Kidney (tissue), 14 donors: ENCODE data around the gene AAMDC. TPM values are rescaled to one million over a fixed set of nuclear protein-coding genes. Genes with fewer than 3 reads are reported as not detected.
A peak's percentile ranks its signal among the peaks of the same experiment; 100 is the strongest.

Source experiments
- DNase-seq, 5 donors: peaks; one replicate each; pipeline ENCODE4 v3.0.0-alpha.2; 2013 to 2020
- FAIRE-seq: peaks from 2 replicates; lab custom pipeline; 2012; peaks lifted over from hg19 to GRCh38; lab: Jason Lieb, UNC
- H3K27ac ChIP-seq, 2 donors: one replicate each; pipeline ENCODE4 v1.7.0; 2013; ENCODE audit warnings: low read depth in 2 of 2, low read length in 2 of 2, inconsistent platforms in 1 of 2
- H3K27me3 ChIP-seq: one replicate; pipeline ENCODE4 v1.7.1; 2013; ENCODE audit warnings: low read length, inconsistent platforms; ENCODE audit not compliant: control insufficient read depth, insufficient read depth
- H3K36me3 ChIP-seq, 3 donors: one replicate each; pipeline versions ENCODE4 v1.7.0 to v1.7.1; 2013; ENCODE audit warnings: low read length in 3 of 3, control low read depth in 1 of 3, inconsistent platforms in 1 of 3; ENCODE audit not compliant: insufficient read depth in 3 of 3, control insufficient read depth in 2 of 3
- H3K4me1 ChIP-seq, 3 donors: one replicate each; pipeline versions ENCODE4 v1.7.0 to v1.7.1; 2013; ENCODE audit warnings: low read length in 3 of 3, inconsistent platforms in 1 of 3, low read depth in 1 of 3; ENCODE audit not compliant: control insufficient read depth in 2 of 3, insufficient read depth in 2 of 3
- H3K4me3 ChIP-seq, 3 donors: one replicate each; pipeline versions ENCODE4 v1.7.0 to v1.8.1; 2013; ENCODE audit warnings: low read length in 3 of 3, control low read depth in 1 of 3, inconsistent platforms in 1 of 3
- H3K9ac ChIP-seq, 3 donors: one replicate each; pipeline versions ENCODE4 v1.7.0 to v1.7.1; 2013; ENCODE audit warnings: low read length in 3 of 3, control low read depth in 1 of 3, inconsistent platforms in 1 of 3
- H3K9me3 ChIP-seq, 3 donors: one replicate each; pipeline versions ENCODE4 v1.7.0 to v1.7.1; 2013; ENCODE audit warnings: low read length in 3 of 3, control low read depth in 1 of 3, inconsistent platforms in 1 of 3; ENCODE audit not compliant: control insufficient read depth in 2 of 3, insufficient read depth in 1 of 3
- intact Hi-C: fragments of 100-400 bp; cut with DNase I; formaldehyde crosslinking; loops from one replicate; pipeline ENCODE4 v1.11.1; 2022
- polyA plus RNA-seq: library from polyadenylated mRNA; stranded (reverse); fragments of 350-450 nt; fragmentation: Illumina TruSeq; extraction: RNeasy Lipid Tissue Mini Kit (QIAGEN cat#74804); gene quantifications from one replicate; pipeline ENCODE4 v1.2.3, GENCODE V29; 2014; ENCODE audit warnings: low read depth, low replicate concordance; ENCODE audit not compliant: insufficient read depth
- total RNA-seq: library from RNA; stranded (reverse); fragmentation: NEBNext Ultra II Directional; extraction: Animal tissue kit (Norgen Biotek cat#: 25700); gene quantifications from one replicate; pipeline ENCODE4 v1.2.1, GENCODE V29; 2021
- TF ChIP-seq, protein P1 (sequence below): IDR thresholded peaks from 3 replicates; pipeline ENCODE4 v1.5.1; 2012; ENCODE audit warnings: mild to moderate bottlenecking, moderate library complexity, borderline replicate concordance; ENCODE audit not compliant: insufficient read depth; ENCODE audit errors: extremely low read depth
- donor health status: control.
- donor health status: control.
- donor health status: control.
- donor health status: control.
- donor health status: control.
- donor health status: DM: yes; HTN: yes; CAD: no.
- donor health status: Normal renal cell carcinoma (clear cell type).

AAMDC gene
- total and polyA plus RNA-seq, 2 donors from 2014 or later: 35.8 to 70.8 TPM

- Histone ChIP-seq H3K9ac (no peak overlapping the region), H3K27ac (no peak overlapping the region), H3K4me3 (no peak overlapping the region), H3K36me3 (no peaks in the 10 kb centered on the region), H3K4me1 (no peaks in the 10 kb centered on the region), H3K27me3 (no peaks in the 10 kb centered on the region), H3K9me3 (no peaks in the 10 kb centered on the region)
- DNase-seq (peak in 1 of 5 donors; percentile 11), FAIRE-seq (no peak)
- intact Hi-C loops: no loop called here
- TF ChIP-seq, protein P1, sequence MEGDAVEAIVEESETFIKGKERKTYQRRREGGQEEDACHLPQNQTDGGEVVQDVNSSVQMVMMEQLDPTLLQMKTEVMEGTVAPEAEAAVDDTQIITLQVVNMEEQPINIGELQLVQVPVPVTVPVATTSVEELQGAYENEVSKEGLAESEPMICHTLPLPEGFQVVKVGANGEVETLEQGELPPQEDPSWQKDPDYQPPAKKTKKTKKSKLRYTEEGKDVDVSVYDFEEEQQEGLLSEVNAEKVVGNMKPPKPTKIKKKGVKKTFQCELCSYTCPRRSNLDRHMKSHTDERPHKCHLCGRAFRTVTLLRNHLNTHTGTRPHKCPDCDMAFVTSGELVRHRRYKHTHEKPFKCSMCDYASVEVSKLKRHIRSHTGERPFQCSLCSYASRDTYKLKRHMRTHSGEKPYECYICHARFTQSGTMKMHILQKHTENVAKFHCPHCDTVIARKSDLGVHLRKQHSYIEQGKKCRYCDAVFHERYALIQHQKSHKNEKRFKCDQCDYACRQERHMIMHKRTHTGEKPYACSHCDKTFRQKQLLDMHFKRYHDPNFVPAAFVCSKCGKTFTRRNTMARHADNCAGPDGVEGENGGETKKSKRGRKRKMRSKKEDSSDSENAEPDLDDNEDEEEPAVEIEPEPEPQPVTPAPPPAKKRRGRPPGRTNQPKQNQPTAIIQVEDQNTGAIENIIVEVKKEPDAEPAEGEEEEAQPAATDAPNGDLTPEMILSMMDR: peak; percentile 9
Observed at GRCh38 chr11:77776455-77776854, 44.5 kb upstream of the AAMDC start.

DNA sequence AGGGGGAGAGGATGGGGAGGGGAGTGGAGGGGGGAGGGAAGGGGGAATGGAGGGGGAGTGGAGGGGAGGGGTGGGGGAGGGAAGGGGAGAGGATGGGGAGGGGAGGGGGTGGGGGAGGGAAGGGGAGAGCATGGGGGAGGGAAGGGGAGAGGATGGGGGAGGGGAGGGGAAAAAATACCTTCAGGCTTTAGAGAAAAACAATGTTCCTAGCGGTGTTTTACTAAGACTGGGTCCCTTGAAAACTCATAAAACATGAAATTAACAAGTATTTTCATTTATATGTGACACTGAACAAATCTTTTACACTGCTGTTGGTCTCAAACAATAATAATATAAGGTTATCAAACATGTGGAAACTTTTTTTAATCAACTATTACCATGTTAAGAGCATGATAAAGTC, 42.8 kb upstream of the AAMDC start:
- Histone ChIP-seq H3K9me3 (no peaks in the 10 kb centered on the region), H3K9ac (no peak overlapping the region), H3K4me3 (no peak overlapping the region), H3K36me3 (no peaks in the 10 kb centered on the region), H3K27ac (no peak overlapping the region), H3K4me1 (no peaks in the 10 kb centered on the region), H3K27me3 (no peaks in the 10 kb centered on the region)
- intact Hi-C loops: no loop called here
- FAIRE-seq (no peak), DNase-seq (no peak)
- TF ChIP-seq, protein P1: no peak

DNA sequence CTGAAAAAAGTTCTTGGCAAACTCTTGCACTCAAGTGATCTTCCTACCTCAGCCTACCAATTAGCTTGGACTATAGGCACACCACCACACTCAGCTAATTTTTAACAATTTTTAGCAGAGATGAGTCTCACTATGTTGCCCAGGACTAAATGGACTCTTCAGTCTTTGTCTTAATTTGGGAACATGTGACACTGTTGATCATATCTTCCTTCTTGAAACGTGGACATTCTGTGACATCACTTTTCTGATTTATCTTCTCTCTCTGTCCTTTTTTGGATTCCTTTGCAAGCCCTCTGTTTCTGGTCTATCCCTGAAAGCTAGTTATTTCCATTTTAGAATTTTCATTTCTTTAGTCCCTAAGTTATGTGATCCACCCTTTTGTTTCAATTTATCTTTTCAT, 42.4 kb upstream of the AAMDC start:
- Histone ChIP-seq H3K9ac (no peak overlapping the region), H3K27ac (no peak overlapping the region), H3K27me3 (no peaks in the 10 kb centered on the region), H3K9me3 (no peaks in the 10 kb centered on the region), H3K4me1 (no peaks in the 10 kb centered on the region), H3K36me3 (no peaks in the 10 kb centered on the region), H3K4me3 (no peak overlapping the region)
- TF ChIP-seq, protein P1: no peak
- DNase-seq (no peak), FAIRE-seq (no peak)
- intact Hi-C loops: no loop called here

DNA sequence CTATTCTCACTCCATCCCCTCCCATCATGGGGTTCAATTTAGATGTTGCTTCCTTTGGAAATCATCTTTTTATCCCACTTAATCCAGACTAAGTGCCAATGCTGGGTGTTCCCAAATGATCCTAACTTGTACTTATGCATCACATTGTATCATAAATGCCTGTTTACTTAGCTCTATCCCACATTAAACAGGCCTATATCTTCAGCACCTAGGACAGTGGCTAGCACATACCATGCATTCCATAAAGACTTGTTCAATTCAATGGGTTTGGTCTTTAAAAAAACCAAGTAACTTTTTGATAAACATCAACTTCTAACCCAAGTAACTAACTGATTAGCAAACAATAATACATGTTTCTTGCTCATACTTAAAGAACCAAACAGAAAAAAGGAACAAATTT, 41.0 kb upstream of the AAMDC start:
- peak in 2 of 5 donors; percentile 24 to 56 for DNase-seq
- Histone ChIP-seq H3K36me3 (no peaks in the 10 kb centered on the region), H3K4me3 (no peak overlapping the region), H3K27ac (no peak overlapping the region), H3K9ac (no peak overlapping the region), H3K4me1 (no peaks in the 10 kb centered on the region), H3K9me3 (no peaks in the 10 kb centered on the region), H3K27me3 (no peaks in the 10 kb centered on the region)
- FAIRE-seq: no peak
- intact Hi-C loops: no loop called here
- TF ChIP-seq, protein P1: no peak
